GM18505 (cell line): Measurements from ENCODE around the gene SMCHD1.
"Not testable (repeated sequence)": the region's sequence is repeated elsewhere in the genome, so short reads cannot be mapped to it uniquely, and the experiment has no call there.

Experiments
- ATAC-seq: cut with Tn5 transposase; IDR thresholded peaks from one replicate; pipeline ENCODE4 v1.9.1; 2021; ENCODE audit not compliant: unreplicated experiment
- POLR2A ChIP-seq: IDR thresholded peaks from 4 replicates; pipeline ENCODE4 v1.6.1; 2011; ENCODE audit warnings: borderline replicate concordance; ENCODE audit not compliant: insufficient read depth, insufficient read length; ENCODE audit errors: extremely low read depth

SMCHD1 gene

DNA sequence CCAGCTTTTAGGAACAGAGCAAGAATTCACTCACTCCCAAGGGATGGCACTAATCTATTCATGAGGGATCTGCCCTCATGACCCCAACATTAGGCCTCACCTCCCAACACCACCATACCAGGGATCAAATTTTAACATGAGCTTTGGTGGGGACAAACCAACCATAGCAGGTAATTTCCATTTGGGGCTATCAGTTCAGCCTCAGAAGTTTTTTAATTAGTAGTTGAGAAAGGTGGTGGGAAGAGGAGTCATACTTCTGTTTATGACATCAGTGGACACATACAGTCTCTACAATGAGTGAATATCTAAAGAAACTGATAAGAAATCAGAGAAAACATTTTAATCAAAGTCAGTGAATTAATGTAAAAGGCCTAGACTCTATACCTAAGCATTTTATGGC is 131.7 kb downstream of the SMCHD1 start:
- no peak for ATAC-seq

DNA sequence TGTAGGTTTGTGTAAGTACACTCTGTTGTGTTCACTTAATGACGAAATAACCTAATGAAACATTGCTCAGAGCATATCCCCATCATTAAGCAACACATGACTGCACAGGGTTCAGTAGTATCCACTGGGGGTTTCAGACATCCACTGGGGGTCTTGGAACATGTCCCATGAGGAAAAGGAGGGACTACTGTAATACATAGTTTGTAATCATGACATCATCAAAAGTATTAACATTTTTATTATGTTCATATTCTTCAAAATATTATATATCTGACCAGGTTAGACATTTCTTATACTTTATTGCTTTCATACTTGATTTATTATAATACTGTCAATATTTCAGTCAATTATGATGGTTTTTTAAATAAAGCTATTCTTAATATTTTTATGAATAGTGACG is 136.9 kb downstream of the SMCHD1 start:
- no peak for ATAC-seq
- no peak for TF ChIP-seq POLR2A

More for the DNA sequence above, 131.7 kb downstream of the SMCHD1 start:
- TF ChIP-seq POLR2A, result no peak

DNA sequence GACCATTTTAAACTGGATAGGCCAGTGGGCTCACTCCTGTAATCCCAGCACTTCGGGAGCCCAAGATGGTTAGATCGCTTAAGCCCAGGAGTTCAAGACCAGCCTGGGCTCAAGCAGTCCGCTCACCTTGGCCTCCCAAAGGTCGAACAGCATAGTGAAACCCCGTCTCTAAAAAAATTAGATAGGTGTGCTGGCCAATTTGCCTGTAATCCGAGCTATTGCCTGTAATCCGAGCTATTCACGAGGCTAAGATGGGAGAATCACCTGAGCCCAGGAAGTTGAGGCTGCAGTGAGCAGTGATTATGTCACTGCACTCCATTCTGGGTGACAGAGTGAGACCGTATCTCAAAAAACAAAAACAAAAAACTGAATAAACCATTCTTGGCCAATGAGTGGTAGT is 138.6 kb downstream of the SMCHD1 start:
- TF ChIP-seq POLR2A, result no peak

DNA sequence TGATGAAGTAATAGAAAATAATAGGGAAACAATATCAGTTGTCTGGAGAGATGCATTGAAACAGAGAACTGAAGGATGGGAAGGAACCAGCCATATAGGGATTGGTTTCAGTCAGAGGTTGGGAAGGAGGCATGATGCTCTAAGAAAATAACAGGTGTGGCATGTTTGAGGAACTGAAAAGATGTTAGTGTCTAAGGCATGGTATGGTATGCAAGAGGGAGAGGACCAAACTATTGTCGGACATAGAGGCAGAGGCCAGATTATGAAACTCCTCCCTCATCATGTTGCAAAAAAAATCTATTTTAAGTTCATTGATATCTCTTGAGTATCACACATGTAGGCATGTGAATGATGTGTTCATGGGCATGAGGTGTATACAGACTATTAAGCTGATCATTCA is 142.4 kb downstream of the SMCHD1 start:
- no peak for TF ChIP-seq POLR2A
- ATAC-seq, result peak; percentile 74

More for the DNA sequence above, 138.6 kb downstream of the SMCHD1 start:
- no peak for ATAC-seq

DNA sequence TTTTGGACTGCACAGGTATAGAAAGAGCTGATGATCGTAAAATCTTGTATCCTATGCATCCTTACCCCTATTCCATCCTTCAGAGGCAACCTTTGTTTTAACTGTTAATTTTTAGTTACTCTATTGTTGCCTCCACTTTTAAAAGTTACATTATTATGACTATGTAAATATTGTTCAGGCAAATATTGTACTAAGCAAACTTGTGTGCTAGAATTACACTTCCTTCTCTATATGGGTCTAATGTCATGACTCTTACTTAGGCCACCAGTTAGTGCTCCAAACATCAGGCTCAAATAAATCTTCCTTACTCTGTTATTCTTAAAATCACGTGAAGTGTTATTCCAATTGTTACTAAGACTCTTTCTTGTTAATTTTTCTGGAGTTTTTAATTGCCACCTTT is 143.8 kb downstream of the SMCHD1 start:
- no peak for ATAC-seq
- TF ChIP-seq POLR2A, result no peak

DNA sequence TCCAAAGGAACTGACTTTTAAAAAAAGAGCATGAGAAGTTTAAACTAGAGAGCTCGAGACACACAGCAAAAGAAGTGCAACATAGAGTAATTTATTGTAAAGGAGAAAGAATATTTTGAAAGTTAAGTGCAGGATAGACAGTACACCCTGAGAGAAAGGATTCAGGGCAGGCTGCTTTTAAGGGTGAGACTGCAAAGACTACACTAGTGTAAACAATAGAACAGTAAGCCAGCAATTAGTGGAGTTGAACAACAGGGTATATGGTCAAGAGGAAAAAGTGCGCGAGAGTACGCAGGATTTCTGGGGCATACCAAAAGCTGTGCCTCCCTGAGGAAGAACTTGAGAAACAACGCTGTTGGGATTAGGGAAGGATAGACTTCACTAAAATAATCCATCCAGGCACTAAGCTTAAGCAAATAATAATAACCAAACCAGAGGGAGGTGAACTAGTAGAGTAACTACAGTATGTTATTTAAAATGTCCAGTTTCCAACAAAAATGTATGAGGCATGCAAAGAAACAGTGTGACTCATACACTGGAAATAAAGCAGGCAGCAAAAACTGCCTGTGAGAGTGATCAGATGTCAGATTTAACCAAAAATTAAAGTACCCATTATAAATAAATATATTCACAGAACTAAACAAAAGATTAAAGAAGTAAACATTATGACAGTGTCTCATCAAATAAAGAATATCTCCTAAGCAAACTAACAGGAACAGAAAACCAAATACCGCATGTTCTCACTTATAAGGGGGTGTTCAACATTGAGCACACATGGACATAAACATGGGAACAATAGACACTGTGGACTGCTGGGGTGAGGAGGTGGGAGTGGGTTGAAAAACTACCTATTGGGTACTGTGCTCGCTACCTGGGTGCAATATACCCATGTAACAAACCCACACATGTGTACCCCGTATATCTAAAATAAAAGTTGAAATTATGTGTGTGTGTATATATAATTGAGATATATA is 150.7 kb downstream of the SMCHD1 start:
- no peak for ATAC-seq
- TF ChIP-seq POLR2A, result no peak

DNA sequence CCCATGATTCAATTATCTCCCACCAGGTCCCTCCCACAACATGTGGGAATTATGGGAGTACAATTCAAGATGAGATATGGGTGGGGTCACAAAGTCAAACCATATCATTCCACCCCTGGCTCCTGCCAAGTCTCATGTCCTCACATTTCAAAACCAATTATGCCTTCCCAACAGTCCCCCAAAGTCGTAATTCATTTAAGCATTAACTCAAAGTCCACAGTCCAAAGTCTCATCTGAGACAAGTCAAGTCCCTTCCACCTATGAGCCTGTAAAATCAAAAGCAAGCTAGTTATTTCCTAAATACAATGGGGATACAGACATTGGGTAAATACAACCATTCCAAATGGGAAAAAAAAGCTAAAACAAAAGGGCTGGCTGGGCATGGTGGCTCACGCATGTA is 153.1 kb downstream of the SMCHD1 start:
- ATAC-seq, result not testable (repeated sequence)

DNA sequence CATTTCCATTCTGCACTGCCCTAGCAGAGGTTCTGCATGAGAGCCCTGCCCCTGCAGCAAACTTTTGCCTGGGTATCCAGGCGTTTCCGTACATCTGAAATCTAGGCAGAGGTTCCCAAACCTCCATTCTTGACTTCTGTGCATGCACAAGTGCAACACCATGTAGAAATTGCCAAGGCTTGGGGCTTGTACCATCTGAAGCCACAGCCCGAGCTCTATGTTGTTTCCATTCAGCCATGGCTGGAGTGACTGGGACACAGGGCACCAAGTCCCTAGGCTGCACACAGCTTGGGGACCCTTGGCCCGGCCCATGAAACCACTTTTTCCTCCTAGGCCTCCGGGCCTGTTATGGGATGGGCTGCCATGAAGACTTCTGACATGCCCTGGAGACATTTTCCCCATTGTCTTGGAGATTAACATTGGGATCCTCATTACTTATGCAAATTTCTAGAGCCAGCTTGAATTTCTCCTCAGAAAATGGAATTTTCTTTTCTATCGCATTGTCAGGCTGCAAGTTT is 154.2 kb downstream of the SMCHD1 start:
- ATAC-seq, result not testable (repeated sequence)

DNA sequence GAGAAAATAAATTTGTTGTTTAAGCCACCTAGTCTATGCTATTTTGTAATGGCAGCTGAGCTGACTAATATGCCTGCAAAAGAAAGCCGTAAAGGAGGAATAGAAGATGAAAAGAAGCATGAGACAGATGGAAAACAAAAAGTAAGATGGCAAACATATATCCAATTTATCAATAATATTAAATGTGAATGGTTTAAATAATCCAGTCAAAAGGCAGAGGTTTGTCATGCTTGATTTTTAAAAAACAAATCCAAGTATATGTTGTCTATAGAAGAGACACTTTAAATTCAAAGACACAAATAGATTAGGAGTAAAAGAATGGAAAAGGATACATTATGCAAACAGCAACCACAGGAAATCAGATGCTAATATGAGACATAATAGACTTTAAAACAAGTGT is 155.9 kb downstream of the SMCHD1 start:
- TF ChIP-seq POLR2A, result no peak
- ATAC-seq, result no peak

DNA sequence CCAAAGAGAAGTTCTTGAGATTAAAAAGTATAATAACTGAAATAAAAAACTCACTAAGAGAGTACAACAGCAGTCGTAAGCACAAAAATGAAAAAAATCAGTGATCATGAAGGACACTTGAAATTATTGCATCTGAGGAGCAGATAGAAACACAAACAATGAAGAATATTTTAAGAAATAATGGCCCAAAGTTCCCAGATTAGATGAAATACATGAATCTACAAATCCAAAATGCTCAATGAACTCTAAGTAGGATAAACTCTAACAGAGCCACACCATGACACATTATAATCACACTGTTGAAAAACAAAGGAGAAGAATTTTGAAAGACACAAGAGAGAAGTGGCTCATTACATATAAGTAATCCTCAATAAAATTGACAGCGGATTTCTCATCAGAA is 159.4 kb downstream of the SMCHD1 start:
- ATAC-seq, result no peak
- TF ChIP-seq POLR2A, result no peak

DNA sequence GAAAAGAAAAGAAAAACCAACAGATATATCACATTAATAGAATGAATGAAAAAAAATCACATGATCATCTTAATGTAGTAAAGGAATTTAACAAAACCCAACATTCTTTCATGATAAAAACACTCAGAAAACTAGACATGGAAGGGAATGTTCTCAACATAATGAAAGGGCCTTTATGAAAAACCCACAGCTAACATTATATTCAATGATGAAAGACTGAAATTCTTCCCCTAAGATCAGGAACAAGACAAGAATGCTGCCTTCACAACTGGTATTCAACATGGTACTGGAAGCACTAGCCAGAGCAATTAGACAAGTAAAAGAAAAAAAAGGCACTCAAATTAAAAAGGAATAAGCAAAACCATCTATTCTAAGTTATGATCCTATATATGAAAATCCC is 162.8 kb downstream of the SMCHD1 start:
- TF ChIP-seq POLR2A, result no peak
- no peak for ATAC-seq

DNA sequence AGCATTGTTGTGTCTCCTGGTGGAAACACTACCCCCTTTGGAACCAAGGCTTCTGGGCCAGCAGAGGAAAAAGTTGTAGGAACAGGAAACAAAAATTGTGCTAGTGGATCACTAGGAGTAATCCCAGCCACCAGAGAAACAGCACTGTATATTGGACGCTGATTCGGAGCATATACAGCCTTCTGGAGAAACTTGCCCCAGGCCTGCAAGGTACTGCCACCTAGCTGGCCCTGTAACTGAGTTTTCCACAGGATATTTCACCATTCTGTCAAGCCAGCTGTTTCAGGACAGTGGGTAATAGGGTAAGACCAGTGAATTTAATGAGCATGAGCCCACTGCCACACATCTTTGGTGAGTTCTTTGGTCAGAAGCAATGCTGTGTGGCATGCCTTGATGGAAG is 166.2 kb downstream of the SMCHD1 start:
- no peak for TF ChIP-seq POLR2A
- ATAC-seq, result no peak

DNA sequence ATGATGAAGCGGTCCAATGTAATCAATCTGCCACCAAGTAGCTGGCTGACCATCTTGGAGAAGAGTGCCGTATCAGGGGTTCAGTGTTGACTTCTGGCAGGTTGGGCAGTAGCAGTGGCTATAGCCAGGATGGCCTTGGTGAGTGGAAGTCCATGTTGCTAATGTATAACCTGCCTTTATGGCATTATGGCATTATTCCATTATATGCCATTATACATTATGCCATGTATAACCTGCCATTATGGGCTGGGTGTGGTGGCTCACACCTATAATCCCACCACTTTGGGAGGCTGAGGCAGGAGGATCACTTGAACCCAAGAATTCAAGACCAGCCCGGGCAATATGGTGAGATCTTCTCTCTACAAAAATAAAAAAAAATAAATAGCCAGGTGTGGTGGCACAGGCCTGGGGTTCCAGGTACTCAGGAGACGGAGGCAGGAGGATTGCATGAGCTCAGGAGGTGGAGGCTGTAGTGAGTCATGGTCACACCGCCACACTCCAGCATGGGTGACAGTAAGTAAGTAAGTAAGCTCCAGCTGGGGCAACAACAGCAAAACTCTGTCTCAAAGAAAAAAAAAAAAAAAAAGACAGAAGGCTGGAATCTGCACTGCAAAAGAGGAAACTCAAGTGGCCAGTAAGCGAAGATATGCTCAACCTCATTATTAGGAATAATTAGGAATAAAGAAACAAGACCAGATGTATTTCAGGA is 166.8 kb downstream of the SMCHD1 start:
- no peak for ATAC-seq
- TF ChIP-seq POLR2A, result no peak

DNA sequence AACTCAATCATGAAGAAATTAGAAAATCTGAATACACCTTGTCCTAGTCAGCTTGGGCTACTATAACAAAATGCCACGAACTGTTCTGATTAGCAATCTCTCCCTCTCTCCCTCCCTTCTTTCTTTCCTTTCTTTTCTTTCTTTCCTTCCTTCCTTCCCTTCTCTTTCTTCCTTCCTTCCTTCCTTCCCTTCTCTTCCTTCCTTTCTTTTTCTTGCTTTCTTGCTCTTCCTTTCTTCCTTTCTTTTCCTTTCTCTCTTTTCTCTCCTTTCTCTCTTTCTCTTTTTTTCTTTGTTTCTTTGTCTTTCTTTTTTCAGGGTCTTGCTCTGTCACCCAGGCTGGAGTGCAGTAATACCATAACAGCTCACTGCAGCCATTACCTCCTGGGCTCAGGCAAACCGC is 167.7 kb downstream of the SMCHD1 start:
- ATAC-seq, result no peak
- no peak for TF ChIP-seq POLR2A
